ENCODE data around the gene PRR14. TPM values are rescaled to one million over a fixed set of nuclear protein-coding genes. Genes with fewer than 3 reads are reported as not detected.
"Not testable (repeated sequence)": the region's sequence is repeated elsewhere in the genome, so short reads cannot be mapped to it uniquely, and the experiment has no call there.

The PRR14 gene
- total RNA-seq, 1 donor from 2014 or later: 37.8 TPM

- DNase-seq (ENCODE audit: low spot score): no peak
Measured at GRCh38 chr16:30692396-30693064, 41.8 kb downstream of the PRR14 start.

DNA sequence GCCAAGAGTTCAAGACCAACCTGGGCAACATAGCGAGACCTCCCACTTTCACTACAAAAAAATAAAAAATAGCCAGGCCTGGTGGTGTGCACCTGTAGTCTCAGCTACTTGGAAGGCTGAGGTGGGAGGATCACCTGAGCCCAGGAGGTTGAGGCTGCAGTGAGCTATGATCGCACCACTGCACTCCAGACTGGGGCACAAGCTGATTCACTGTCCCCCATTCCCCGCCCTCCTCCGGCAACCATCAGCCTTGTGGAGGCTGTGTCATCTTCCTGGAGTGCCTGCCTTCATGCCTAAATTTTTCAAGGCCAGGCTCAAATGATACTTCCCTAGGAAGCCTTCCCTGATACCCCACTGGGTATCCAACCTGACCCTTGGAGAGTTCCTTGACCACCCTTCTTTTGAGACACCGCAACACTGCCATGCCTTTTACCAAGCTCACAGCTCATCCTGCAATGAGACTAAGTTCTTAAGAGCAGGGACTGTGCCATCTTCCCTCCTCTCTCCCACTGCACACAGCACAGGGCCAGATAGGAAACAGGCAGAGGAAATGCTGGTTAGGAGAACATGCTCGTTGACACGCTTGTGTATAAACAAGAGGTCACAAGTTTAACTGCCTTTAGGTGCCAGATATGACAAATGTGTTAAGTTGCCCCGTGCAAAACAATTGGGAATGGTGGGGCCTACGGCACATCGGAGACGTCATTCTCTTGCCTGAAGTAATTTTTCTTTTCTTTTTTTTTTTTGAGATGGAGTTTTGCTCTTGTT lies 44.4 kb downstream of the PRR14 start:
- DNase-seq (ENCODE audit: low spot score): no peak

- DNase-seq (ENCODE audit: low spot score): not testable (repeated sequence)
Measured at GRCh38 chr16:30696646-30697045, 45.9 kb downstream of the PRR14 start.

GRCh38 chr16:30697264-30698138 lies 46.7 kb downstream of the PRR14 start:
- DNase-seq (ENCODE audit: low spot score): no peak

DNA sequence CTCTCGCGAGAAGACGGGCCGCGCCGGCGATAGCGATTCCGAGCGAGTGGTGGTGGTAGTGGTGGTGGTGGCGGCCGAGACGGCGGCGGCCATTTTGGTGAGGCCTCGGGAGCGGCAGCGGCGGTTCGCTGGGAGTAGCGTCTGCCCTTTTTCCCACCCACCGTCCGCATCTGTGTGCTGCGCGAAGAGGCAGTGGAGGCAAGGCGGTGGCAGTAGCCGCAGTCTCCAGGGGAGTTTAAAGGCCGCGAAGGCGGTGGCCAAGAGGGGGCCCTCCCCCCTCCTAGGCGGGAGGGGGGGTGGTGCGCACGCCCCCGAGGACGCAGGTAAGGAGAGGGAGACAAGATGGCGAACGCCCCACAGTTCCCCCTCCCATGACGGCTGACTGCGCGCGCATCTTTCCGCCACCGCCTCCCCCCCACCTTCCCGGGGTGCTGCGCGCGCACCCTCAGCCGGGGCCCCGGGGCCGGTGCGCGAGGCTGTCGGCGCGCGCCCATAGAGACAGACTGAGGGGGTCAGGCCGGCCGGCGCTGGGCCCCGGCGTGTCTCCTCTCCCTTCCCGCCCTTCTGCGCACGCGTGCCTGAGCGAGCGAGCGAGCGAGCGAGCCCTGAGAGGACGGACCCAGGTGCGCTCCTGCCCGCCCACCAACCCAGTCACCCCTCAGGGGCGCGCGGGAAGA lies 47.5 kb downstream of the PRR14 start:
- DNase-seq (ENCODE audit: low spot score): peak; percentile 99

GRCh38 chr16:30698816-30699614 lies 48.3 kb downstream of the PRR14 start, which contains the start of gene SRCAP:
Gene SRCAP (plus strand): TSS chr16:30699171. CDS start chr16:30700825, 1,654 bp downstream.
- peak; percentile 90 for DNase-seq (ENCODE audit: low spot score)

- DNase-seq (ENCODE audit: low spot score): no peak
Measured at GRCh38 chr16:30699615-30700099, 48.9 kb downstream of the PRR14 start.

DNA sequence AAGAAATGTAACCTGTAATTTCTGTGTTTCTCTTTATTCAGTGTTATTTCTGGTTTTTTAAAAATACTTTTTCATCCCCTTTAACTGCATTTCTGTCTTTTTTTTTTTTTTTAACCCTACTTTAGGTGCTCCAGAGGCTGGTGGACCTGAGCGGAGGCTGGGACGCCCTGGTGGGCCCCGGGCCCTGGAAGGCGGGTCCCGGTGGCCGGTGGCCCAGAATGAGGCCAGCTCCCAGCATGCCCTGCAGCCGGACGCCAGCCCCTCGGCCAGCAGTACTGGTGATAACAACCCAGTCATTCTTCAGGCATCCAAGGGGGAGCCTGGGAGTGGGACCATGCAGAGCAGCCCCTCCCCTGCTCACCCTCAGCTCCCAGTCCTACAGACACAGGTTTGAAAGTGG lies 49.7 kb downstream of the PRR14 start:
- no peak for DNase-seq (ENCODE audit: low spot score)

DNA sequence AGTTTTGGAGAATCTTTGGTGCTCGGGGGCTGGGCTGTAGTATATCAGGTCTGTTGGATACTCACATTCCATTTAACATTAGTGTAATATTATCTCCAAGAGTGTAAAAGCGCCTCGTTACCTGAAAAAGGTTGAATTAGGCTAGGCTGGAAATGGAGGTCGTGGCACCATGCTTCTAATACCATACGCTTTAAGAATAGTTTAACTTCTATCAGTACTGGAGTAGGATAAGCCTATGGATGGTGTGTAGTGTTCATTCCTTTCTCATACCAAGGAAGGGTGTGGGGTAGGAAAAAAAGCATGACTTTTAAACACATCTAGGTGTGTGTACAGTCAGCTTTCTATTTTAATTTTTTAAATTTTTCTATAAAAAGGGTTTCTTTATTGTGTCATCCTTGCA lies 50.2 kb downstream of the PRR14 start:
- DNase-seq (ENCODE audit: low spot score): no peak

GRCh38 chr16:30703071-30703470 lies 52.3 kb downstream of the PRR14 start:
- DNase-seq (ENCODE audit: low spot score): not testable (repeated sequence)

GRCh38 chr16:30703971-30704370 lies 53.2 kb downstream of the PRR14 start:
- DNase-seq (ENCODE audit: low spot score): no peak

Other genes with a start within 250 kb of the PRR14 start
- gene ZNF771, start 243.4 kb upstream of the PRR14 start, total RNA-seq: 5.2 TPM
- 49.9 TPM for gene DCTPP1, start 220.9 kb upstream of the PRR14 start, total RNA-seq
- gene SEPHS2, start 205.1 kb upstream of the PRR14 start, total RNA-seq: 36.2 TPM
- 8.9 TPM for gene ITGAL, start 178.2 kb upstream of the PRR14 start, total RNA-seq
- gene ZNF768, start 124.4 kb upstream of the PRR14 start, total RNA-seq: 37.6 TPM
- 10.4 TPM for gene ZNF747, start 116.1 kb upstream of the PRR14 start, total RNA-seq
- gene ZNF764, start 92.6 kb upstream of the PRR14 start, total RNA-seq: 6.9 TPM
- 10.8 TPM for gene ZNF688, start 79.2 kb upstream of the PRR14 start, total RNA-seq
- gene ZNF785, start 65.3 kb upstream of the PRR14 start, total RNA-seq: 25.2 TPM
- gene ZNF689, start 40.6 kb upstream of the PRR14 start, total RNA-seq: 10.2 TPM
- gene FBRS, start 7.5 kb downstream of the PRR14 start, total RNA-seq: 82.5 TPM
- gene SRCAP, start 48.2 kb downstream of the PRR14 start, total RNA-seq: 82.3 TPM
- gene PHKG2, start 97.5 kb downstream of the PRR14 start, total RNA-seq: 35.9 TPM
- 8.7 TPM for gene CFAP119, start 111.1 kb downstream of the PRR14 start, total RNA-seq
- 133 TPM for gene RNF40, start 111.4 kb downstream of the PRR14 start, total RNA-seq
- 21.6 TPM for gene ZNF629, start 136.2 kb downstream of the PRR14 start, total RNA-seq
- 35.9 TPM for gene BCL7C, start 243.1 kb downstream of the PRR14 start, total RNA-seq
- 8.2 TPM for gene CTF1, start 245.7 kb downstream of the PRR14 start, total RNA-seq